ENCODE results near the gene PACRG.

DNA sequence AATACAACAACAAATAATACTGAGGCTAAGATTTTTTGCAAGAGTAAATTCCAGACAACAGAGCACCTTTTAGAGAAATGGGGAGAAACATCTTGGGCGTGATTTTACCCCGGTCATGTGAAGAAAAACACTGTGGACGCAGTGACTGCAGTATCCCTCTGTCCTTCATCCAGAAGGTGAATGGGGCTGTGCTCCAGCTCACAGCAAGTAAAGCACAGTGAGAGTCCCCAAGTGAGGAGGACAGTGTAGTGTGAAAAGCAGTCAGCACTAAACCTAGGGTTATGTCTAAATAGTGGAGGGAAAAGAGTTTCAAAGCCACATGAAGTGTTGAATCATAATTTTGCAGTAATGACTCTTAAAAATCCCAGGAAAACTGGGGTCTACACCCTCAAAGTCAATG is 338.4 kb downstream of the PACRG start:
- TF ChIP-seq POLR2A (IDR thresholded peaks at IDR 0.05; ENCODE audit: low read depth, low read length) (no peak), POLR2AphosphoS5 (IDR thresholded peaks at IDR 0.05; ENCODE audit: low read depth, low read length) (no peak)

Data from GM12892 (cell line).